NT2/D1 (cell line): ENCODE results near the gene CACNA1C.

ENCODE experiments used
- DNase-seq: peaks from one replicate; pipeline ENCODE4 v3.0.0-alpha.2; 2011; ENCODE audit warnings: low read depth, low spot score
- H3K27me3 ChIP-seq: 2 replicates; pipeline ENCODE4 v1.6.0; 2011; ENCODE audit warnings: mild to moderate bottlenecking; ENCODE audit not compliant: insufficient read length, insufficient read depth
- H3K36me3 ChIP-seq: 2 replicates; pipeline ENCODE4 v1.6.1; 2011; ENCODE audit warnings: mild to moderate bottlenecking, low read length, mixed read lengths; ENCODE audit not compliant: insufficient read depth, insufficient read length
- H3K4me1 ChIP-seq: 2 replicates; pipeline ENCODE4 v1.5.1; 2011; ENCODE audit not compliant: insufficient read depth, insufficient read length
- H3K4me3 ChIP-seq: 2 replicates; pipeline ENCODE4 v1.5.1; 2011; ENCODE audit warnings: low read depth; ENCODE audit not compliant: insufficient read length
- H3K9ac ChIP-seq: 2 replicates; pipeline ENCODE4 v1.6.0; 2011; ENCODE audit warnings: low read depth; ENCODE audit not compliant: insufficient read length
- H3K9me3 ChIP-seq: 2 replicates; pipeline ENCODE4 v1.5.1; 2011; ENCODE audit warnings: mild to moderate bottlenecking, low read length; ENCODE audit not compliant: insufficient read depth
- SUZ12 ChIP-seq: IDR thresholded peaks from 2 replicates; pipeline ENCODE4 v1.6.1; 2011; ENCODE audit not compliant: insufficient read length, insufficient read depth; ENCODE audit errors: extremely low read depth
- YY1 ChIP-seq: IDR thresholded peaks from 2 replicates; pipeline ENCODE4 v1.6.1; 2011; ENCODE audit not compliant: insufficient read length, insufficient read depth
- ZNF274 ChIP-seq: IDR thresholded peaks from 2 replicates; pipeline ENCODE4 v1.6.1; 2011; ENCODE audit warnings: mild to moderate bottlenecking, low read depth, low read length

Gene CACNA1C

DNA sequence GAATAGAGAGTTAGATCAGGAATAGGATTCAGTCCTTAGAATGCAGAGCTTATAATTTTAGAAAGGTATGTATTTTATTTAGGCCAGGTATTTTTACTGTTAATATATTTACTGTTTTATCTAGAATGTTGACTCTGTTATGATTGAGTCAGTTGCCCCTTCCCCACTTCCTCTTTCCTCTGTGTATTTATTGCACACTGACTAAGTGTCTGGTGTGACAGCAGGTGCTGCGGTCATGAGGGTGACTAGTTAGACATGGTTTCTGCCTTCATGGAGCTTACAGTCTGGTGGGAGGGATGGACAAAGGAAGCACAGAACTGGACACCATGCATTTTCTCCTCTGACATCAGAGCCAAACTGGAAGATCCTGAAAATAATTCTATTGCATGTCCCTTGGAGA is 159.8 kb downstream of the CACNA1C start:
- no peak overlapping the region for H3K9ac ChIP-seq
- H3K36me3 ChIP-seq, result no peaks in the 10 kb centered on the region
- no peaks in the 10 kb centered on the region for H3K27me3 ChIP-seq
- H3K4me3 ChIP-seq, result no peak overlapping the region
- TF ChIP-seq ZNF274, result no peak
- no peak for TF ChIP-seq YY1
- TF ChIP-seq SUZ12, result no peak
- no peak for DNase-seq
- H3K4me1 ChIP-seq, result peaks cover 10% of the 10 kb centered on the region
- H3K9me3 ChIP-seq, result no peaks in the 10 kb centered on the region

DNA sequence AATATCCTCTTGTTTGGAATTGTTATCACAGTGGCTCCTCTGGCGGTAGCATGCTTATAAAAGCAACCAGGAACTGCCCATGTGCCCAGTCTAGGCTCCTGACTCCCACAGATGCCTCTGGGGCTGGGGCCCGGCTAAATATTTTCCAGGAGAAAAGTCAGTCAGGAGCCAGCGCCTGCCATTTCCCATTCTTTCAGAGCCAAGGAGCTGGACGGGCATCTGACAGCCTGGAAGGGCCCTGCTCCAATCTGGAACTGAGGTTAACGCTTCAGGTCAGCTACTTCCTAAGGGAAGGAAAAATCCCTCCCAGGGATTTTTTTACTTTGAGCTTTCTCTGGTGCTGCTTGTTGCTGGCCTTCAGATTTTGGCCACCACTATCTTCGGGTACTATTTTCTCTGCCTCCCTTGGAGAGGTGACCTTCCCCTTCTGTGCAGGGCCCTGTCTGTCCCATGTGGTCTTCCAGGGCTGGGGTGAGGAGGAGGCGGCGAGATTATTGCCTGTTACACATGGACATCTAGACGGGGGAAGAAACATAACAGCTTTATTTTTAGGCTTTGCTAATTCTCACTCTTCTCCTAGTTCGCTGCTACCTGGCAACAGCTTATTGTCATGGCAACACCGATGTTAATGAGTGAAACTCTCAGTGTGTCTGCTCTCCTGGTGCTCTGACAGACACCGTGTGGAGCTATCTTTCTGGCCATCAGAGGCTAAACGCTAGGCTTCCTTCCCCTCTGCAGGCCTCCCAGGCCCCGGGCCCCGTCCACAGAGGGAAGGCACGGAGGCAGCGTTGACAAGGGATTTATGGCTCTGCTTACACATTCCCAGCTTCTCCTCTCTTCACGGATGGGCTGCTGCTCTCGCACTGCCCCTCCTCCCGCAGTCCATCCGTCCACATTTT is 160.4 kb downstream of the CACNA1C start:
- Histone ChIP-seq H3K4me3 (no peak overlapping the region), H3K9me3 (no peaks in the 10 kb centered on the region), H3K9ac (no peak overlapping the region), H3K27me3 (no peaks in the 10 kb centered on the region), H3K36me3 (no peaks in the 10 kb centered on the region), H3K4me1 (peaks cover 10% of the 10 kb centered on the region)
- TF ChIP-seq ZNF274 (no peak), SUZ12 (no peak), YY1 (no peak)
- DNase-seq, result peak; percentile 82

DNA sequence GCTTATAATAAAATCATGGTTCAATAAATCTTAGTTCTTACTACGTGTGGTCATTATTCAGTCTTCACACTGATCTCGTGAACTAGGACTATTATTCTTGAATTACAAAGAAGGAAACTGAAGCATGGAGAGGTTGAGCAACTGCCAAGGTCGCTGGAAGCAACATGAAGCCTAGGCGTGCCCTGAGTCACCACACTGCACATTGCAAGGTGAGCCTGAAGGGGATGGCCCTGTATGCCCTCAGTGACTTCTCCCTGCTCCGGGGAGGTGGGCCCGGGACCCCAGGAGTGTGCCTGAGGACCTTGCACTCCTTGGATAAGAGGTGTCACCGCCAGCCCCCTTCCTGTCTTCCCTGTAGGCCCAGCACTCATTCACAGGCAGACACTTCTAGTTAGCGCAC is 161.6 kb downstream of the CACNA1C start:
- H3K4me3 ChIP-seq, result no peak overlapping the region
- no peaks in the 10 kb centered on the region for H3K9me3 ChIP-seq
- TF ChIP-seq SUZ12 (no peak), ZNF274 (no peak), YY1 (no peak)
- no peak for DNase-seq
- peaks cover 10% of the 10 kb centered on the region for H3K4me1 ChIP-seq
- no peaks in the 10 kb centered on the region for H3K27me3 ChIP-seq
- H3K36me3 ChIP-seq, result no peaks in the 10 kb centered on the region
- no peak overlapping the region for H3K9ac ChIP-seq

- no peak for DNase-seq
- no peak overlapping the region for H3K4me3 ChIP-seq
- TF ChIP-seq ZNF274, result no peak
- no peak for TF ChIP-seq YY1
- TF ChIP-seq SUZ12, result no peak
- H3K9me3 ChIP-seq, result no peaks in the 10 kb centered on the region
- no peaks in the 10 kb centered on the region for H3K27me3 ChIP-seq
- no peak overlapping the region for H3K9ac ChIP-seq
- no peaks in the 10 kb centered on the region for H3K36me3 ChIP-seq
- H3K4me1 ChIP-seq, result peaks cover 10% of the 10 kb centered on the region
Observed at GRCh38 chr12:2215709-2216560, 163.1 kb downstream of the CACNA1C start.

- Histone ChIP-seq H3K36me3 (no peaks in the 10 kb centered on the region), H3K4me1 (peaks cover 4% of the 10 kb centered on the region), H3K27me3 (no peaks in the 10 kb centered on the region), H3K9ac (no peak overlapping the region), H3K4me3 (no peak overlapping the region), H3K9me3 (no peaks in the 10 kb centered on the region)
- no peak for TF ChIP-seq SUZ12
- no peak for TF ChIP-seq YY1
- TF ChIP-seq ZNF274, result no peak
- no peak for DNase-seq
Observed at GRCh38 chr12:2218706-2219105, 165.9 kb downstream of the CACNA1C start.

GRCh38 chr12:2221030-2221621 is 168.3 kb downstream of the CACNA1C start:
- no peaks in the 10 kb centered on the region for H3K9me3 ChIP-seq
- no peak overlapping the region for H3K9ac ChIP-seq
- H3K27me3 ChIP-seq, result no peaks in the 10 kb centered on the region
- DNase-seq, result no peak
- H3K4me3 ChIP-seq, result no peak overlapping the region
- H3K36me3 ChIP-seq, result no peaks in the 10 kb centered on the region
- TF ChIP-seq ZNF274 (no peak), YY1 (no peak), SUZ12 (no peak)
- H3K4me1 ChIP-seq, result no peaks in the 10 kb centered on the region

- H3K36me3 ChIP-seq, result no peaks in the 10 kb centered on the region
- no peak for DNase-seq
- H3K9me3 ChIP-seq, result no peaks in the 10 kb centered on the region
- no peak overlapping the region for H3K9ac ChIP-seq
- no peak overlapping the region for H3K4me3 ChIP-seq
- H3K27me3 ChIP-seq, result no peaks in the 10 kb centered on the region
- H3K4me1 ChIP-seq, result no peaks in the 10 kb centered on the region
- TF ChIP-seq YY1 (no peak), ZNF274 (no peak), SUZ12 (no peak)
Observed at GRCh38 chr12:2222691-2223090, 169.9 kb downstream of the CACNA1C start.
